Mesenteric fat pad (tissue), 1 donor: Measurements from ENCODE around the gene SLC41A3. TPM values are rescaled to one million over a fixed set of nuclear protein-coding genes. Genes with fewer than 3 reads are reported as not detected.
"Not testable (repeated sequence)": the region's sequence is repeated elsewhere in the genome, so short reads cannot be mapped to it uniquely, and the experiment has no call there.

Experiments used
- DNase-seq: peaks from one replicate; pipeline ENCODE4 v3.0.0-alpha.2; 2020; ENCODE audit warnings: low spot score
- total RNA-seq: library from RNA; stranded (reverse); fragmentation: NEBNext Ultra II Directional; extraction: Animal tissue kit (Norgen Biotek cat#: 25700); gene quantifications from one replicate; pipeline ENCODE4 v1.2.1, GENCODE V29; 2021
- donor health status: DM: yes; HTN: yes; CAD: no.

SLC41A3 gene
- total RNA-seq, 1 donor from 2014 or later, result 35.7 TPM

- no peak for DNase-seq
Observed at GRCh38 chr3:126084768-126085180, 850 bp upstream of the SLC41A3 start.

GRCh38 chr3:126083511-126083912 lies 412 bp downstream of the SLC41A3 start:
- DNase-seq, result peak; percentile 90

- peak; percentile 59 for DNase-seq
Observed at GRCh38 chr3:126083138-126083445, 832 bp downstream of the SLC41A3 start.

GRCh38 chr3:126082362-126083137 lies 1.4 kb downstream of the SLC41A3 start:
- no peak for DNase-seq

- no peak for DNase-seq
Observed at GRCh38 chr3:126081618-126082361, 2.1 kb downstream of the SLC41A3 start.

GRCh38 chr3:126080970-126081369 lies 3.0 kb downstream of the SLC41A3 start:
- DNase-seq, result no peak

GRCh38 chr3:126078866-126079265 lies 5.1 kb downstream of the SLC41A3 start:
- no peak for DNase-seq

GRCh38 chr3:126077754-126078153 lies 6.2 kb downstream of the SLC41A3 start:
- DNase-seq, result no peak

- DNase-seq, result no peak
Observed at GRCh38 chr3:126076140-126076539, 7.8 kb downstream of the SLC41A3 start.

- DNase-seq, result no peak
Observed at GRCh38 chr3:126070146-126070545, 13.8 kb downstream of the SLC41A3 start.

GRCh38 chr3:126067959-126068358 lies 16.0 kb downstream of the SLC41A3 start:
- peak; percentile 73 for DNase-seq

- DNase-seq, result not testable (repeated sequence)
Observed at GRCh38 chr3:126066676-126067075, 17.2 kb downstream of the SLC41A3 start.

GRCh38 chr3:126065876-126066275 lies 18.0 kb downstream of the SLC41A3 start:
- DNase-seq, result peak; percentile 73

GRCh38 chr3:126064627-126065258 lies 19.2 kb downstream of the SLC41A3 start:
- peak; percentile 69 for DNase-seq

- no peak for DNase-seq
Observed at GRCh38 chr3:126063358-126063965, 20.5 kb downstream of the SLC41A3 start.

GRCh38 chr3:126061301-126062032 lies 22.5 kb downstream of the SLC41A3 start:
- peak; percentile 74 for DNase-seq

GRCh38 chr3:126060613-126061145 lies 23.2 kb downstream of the SLC41A3 start:
- DNase-seq, result peak; percentile 59

GRCh38 chr3:126058666-126059065 lies 25.3 kb downstream of the SLC41A3 start:
- no peak for DNase-seq

GRCh38 chr3:126057936-126058335 lies 26.0 kb downstream of the SLC41A3 start:
- DNase-seq, result peak; percentile 57

- peak; percentile 68 for DNase-seq
Observed at GRCh38 chr3:126057501-126057819, 26.5 kb downstream of the SLC41A3 start.
